NCI-H2081 (cell line): ENCODE results near the gene PTAR1.

Experiments used
- DNase-seq, 2 experiments: peaks; one replicate each; lab custom pipeline; 2025; lab: John Stamatoyannopoulos, UW

PTAR1 gene

GRCh38 chr9:69674112-69674685 lies 85.6 kb downstream of the PTAR1 start:
- DNase-seq, result peak; percentile 10 to 13

DNA sequence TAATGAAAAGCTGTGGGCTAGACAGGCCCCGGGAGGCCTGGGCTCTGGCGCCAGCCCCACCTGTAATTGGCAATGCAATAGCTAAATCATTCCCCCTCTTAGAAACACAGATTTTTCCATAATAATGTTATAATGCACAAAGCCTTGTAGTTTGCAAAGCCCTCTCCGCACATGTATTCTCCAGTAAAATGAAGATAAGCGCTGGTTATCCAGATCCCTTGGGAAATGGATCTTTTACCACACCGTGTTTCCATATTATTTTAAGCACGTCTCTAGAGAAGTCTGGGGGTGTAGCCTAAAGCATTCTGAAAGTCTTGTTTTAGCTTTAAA lies 86.5 kb downstream of the PTAR1 start:
- DNase-seq, result no peak

DNA sequence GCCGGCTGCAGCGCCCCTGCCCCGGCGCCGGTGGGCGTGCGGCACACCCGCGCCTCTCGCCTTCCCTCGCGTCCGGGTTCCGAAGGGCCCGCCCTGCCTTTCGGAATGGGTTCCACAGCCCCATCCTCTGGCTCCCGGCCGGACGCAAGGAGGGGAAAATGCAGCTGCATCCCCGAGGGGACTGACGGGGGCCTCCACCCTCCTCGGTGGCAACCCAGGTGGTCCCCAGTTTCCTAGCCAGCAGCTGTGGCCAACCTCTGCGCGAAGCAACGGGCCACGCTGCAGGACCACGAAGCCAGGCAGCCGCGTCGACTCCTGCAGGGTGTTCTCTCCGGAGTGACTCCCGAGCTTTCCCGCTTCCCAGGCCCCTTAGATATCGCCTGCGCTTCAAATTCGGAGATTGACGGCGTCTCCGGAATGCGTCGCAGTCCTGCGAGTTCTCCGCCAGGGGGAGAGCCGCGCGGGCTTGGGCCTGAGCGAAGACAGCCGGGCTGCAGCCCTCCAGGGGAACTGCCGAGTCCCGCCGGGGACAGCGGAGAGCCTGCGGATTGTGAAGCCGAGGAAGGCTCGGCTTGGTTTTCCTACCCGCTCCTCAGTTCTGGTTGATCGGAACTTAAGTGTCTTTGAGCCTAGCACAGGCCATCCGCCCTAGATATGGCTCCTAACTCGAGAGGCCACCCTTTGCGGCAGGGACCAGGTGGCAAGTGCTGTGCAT lies 87.1 kb downstream of the PTAR1 start:
- peak; percentile 81 to 90 for DNase-seq

- DNase-seq, result peak; percentile 75 to 82
These were observed 87.8 kb downstream of the PTAR1 start, which contains the start of gene APBA1 for GRCh38 chr9:69671879-69672595. Gene APBA1 (minus strand): TSS chr9:69672371.

- no peak for DNase-seq
These were observed 88.4 kb downstream of the PTAR1 start for GRCh38 chr9:69671311-69671878.

DNA sequence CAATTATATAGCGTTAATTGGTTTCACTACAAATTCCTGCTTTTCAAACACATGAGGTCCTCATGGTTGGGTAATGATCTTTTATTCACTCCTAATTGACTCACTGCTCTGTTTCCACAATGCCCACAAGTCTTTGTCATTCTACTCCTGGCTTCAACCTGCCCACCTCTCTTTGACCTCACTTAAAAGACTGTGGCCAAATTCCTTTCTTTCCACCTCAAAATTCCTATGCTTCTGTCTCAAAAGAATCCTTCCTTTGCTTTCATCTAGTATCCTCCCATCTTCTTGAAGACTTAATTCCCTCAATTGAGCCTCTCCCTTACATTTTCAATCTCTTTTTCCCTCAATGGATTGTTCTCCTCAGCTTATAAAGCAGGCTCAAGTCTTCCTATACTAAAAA lies 92.5 kb downstream of the PTAR1 start:
- no peak for DNase-seq

- peak in 1 of 2 experiments; percentile 10 for DNase-seq
These were observed 99.5 kb downstream of the PTAR1 start for GRCh38 chr9:69660304-69660703.
